IMR-90 (cell line): ENCODE results near the gene IL17RE. TPM values are rescaled to one million over a fixed set of nuclear protein-coding genes. Genes with fewer than 3 reads are reported as not detected.
A peak's percentile ranks its signal among the peaks of the same experiment; 100 is the strongest.
"Not testable (repeated sequence)": the region's sequence is repeated elsewhere in the genome, so short reads cannot be mapped to it uniquely, and the experiment has no call there.

Experiments used
- ATAC-seq: fragments of 200-7000 bp; cut with Tn5 transposase; 2 replicates; pipeline ENCODE4 v1.9.1; 2020; ENCODE audit warnings: low read depth, mild to moderate bottlenecking, moderate library complexity
- BruUV-seq: library from RNA; stranded (reverse); fragments of 400-500 nt; replicated peaks from 2 replicates; lab custom pipeline; 2021; lab: Mats Ljungman, UMichigan
- CTCF ChIA-PET: fragments of 300-600 bp; formaldehyde crosslinking; extraction: SDS; loops from one replicate; lab custom pipeline; 2021; ENCODE audit warnings: antibody characterized with exemption; lab: Yijun Ruan, JAX
- POLR2A ChIA-PET: fragments of 300-600 bp; sonication (Branson Sonifier 250); formaldehyde crosslinking; loops from one replicate; lab custom pipeline; 2022; ENCODE audit warnings: antibody characterized with exemption; ENCODE audit not compliant: unreplicated experiment; lab: Charles Lee
- DNase-seq: peaks from one replicate; pipeline ENCODE4 v3.0.0; 2013
- H2AFZ ChIP-seq: replicated peaks from 2 replicates; pipeline ENCODE3; 2013; ENCODE audit warnings: low read length, mild to moderate bottlenecking; ENCODE audit not compliant: poor library complexity
- H2AK5ac ChIP-seq: 2 replicates; pipeline ENCODE4 v1.6.1; 2013; ENCODE audit warnings: low read depth, low read length, inconsistent platforms
- H2AK9ac ChIP-seq: replicated peaks from 2 replicates; pipeline ENCODE3; 2013; ENCODE audit warnings: mild to moderate bottlenecking, low read depth, low read length, moderate library complexity; ENCODE audit not compliant: poor library complexity
- H2BK120ac ChIP-seq: 2 replicates; pipeline ENCODE4 v1.6.1; 2013; ENCODE audit warnings: low read depth, low read length, inconsistent platforms
- H2BK15ac ChIP-seq: 3 replicates; pipeline ENCODE4 v1.6.1; 2013; ENCODE audit warnings: low read depth, low read length, inconsistent platforms
- H2BK20ac ChIP-seq: 2 replicates; pipeline ENCODE4 v1.6.1; 2013; ENCODE audit warnings: low read depth, mild to moderate bottlenecking, inconsistent platforms, low read length, moderate library complexity
- H2BK5ac ChIP-seq: 2 replicates; pipeline ENCODE4 v1.6.1; 2013; ENCODE audit warnings: mild to moderate bottlenecking, low read depth, low read length, inconsistent platforms; ENCODE audit not compliant: poor library complexity, severe bottlenecking
- H3K14ac ChIP-seq: replicated peaks from 2 replicates; pipeline ENCODE4 v1.6.1; 2013; ENCODE audit warnings: low read depth, low read length, inconsistent platforms
- H3K18ac ChIP-seq: 2 replicates; pipeline ENCODE4 v1.6.1; 2013; ENCODE audit warnings: low read depth, low read length, control low read depth
- H3K23ac ChIP-seq: 2 replicates; pipeline ENCODE4 v1.6.1; 2013; ENCODE audit warnings: low read depth, low read length, inconsistent platforms
- H3K27ac ChIP-seq: 2 replicates; pipeline ENCODE4 v1.5.1; 2013; ENCODE audit warnings: mild to moderate bottlenecking, control low read depth, low read length; ENCODE audit not compliant: insufficient read depth
- H3K27me3 ChIP-seq: 2 replicates; pipeline ENCODE4 v1.6.1; 2013; ENCODE audit warnings: low read length; ENCODE audit not compliant: control insufficient read depth, insufficient read depth
- H3K36me3 ChIP-seq: 2 replicates; pipeline ENCODE4 v1.6.1; 2013; ENCODE audit warnings: low read length, mixed read lengths; ENCODE audit not compliant: control insufficient read depth, insufficient read depth
- H3K4ac ChIP-seq: 2 replicates; pipeline ENCODE4 v1.6.1; 2013; ENCODE audit warnings: low read depth, low read length, inconsistent platforms
- H3K4me1 ChIP-seq: 2 replicates; pipeline ENCODE4 v1.6.1; 2013; ENCODE audit warnings: low read length, mixed read lengths; ENCODE audit not compliant: control insufficient read depth, insufficient read depth
- H3K4me2 ChIP-seq: 2 replicates; pipeline ENCODE4 v1.6.1; 2013; ENCODE audit warnings: low read depth, mild to moderate bottlenecking, control low read depth, low read length, moderate library complexity
- H3K4me3 ChIP-seq: 2 replicates; pipeline ENCODE4 v1.5.1; 2013; ENCODE audit warnings: low read depth, mild to moderate bottlenecking, control low read depth, low read length, moderate library complexity; ENCODE audit not compliant: insufficient read depth
- H3K56ac ChIP-seq: 2 replicates; pipeline ENCODE4 v1.6.1; 2013; ENCODE audit warnings: low read length, inconsistent platforms; ENCODE audit not compliant: insufficient read depth; ENCODE audit errors: extremely low read depth
- H3K79me1 ChIP-seq, 2 experiments: 2 replicates each; pipeline ENCODE4 v1.6.1; 2013; ENCODE audit warnings: low read length in 2 of 2, inconsistent platforms in 1 of 2, low read depth in 1 of 2
- H3K9ac ChIP-seq: 2 replicates; pipeline ENCODE4 v1.6.1; 2013; ENCODE audit warnings: low read depth, low read length, control low read depth
- H3K9me1 ChIP-seq: 2 replicates; pipeline ENCODE4 v1.6.1; 2013; ENCODE audit warnings: low read length, inconsistent platforms; ENCODE audit not compliant: insufficient read depth
- H3K9me3 ChIP-seq: 2 replicates; pipeline ENCODE4 v1.6.1; 2013; ENCODE audit warnings: low read length; ENCODE audit not compliant: control insufficient read depth, insufficient read depth
- H4K20me1 ChIP-seq: 2 replicates; pipeline ENCODE4 v1.6.1; 2013; ENCODE audit warnings: low read length, inconsistent platforms; ENCODE audit not compliant: insufficient read depth
- H4K5ac ChIP-seq: 2 replicates; pipeline ENCODE4 v1.6.1; 2013; ENCODE audit warnings: mild to moderate bottlenecking, low read depth, low read length, control low read depth
- H4K8ac ChIP-seq, 2 experiments: 2 replicates each; pipeline ENCODE4 v1.6.1; 2013; ENCODE audit warnings: low read depth in 2 of 2, low read length in 2 of 2, control low read depth in 1 of 2, inconsistent platforms in 1 of 2
- H4K91ac ChIP-seq: 2 replicates; pipeline ENCODE4 v1.6.1; 2013; ENCODE audit warnings: low read depth, low read length, inconsistent platforms; ENCODE audit not compliant: insufficient read depth
- MAFK ChIP-seq: IDR thresholded peaks from 2 replicates; pipeline ENCODE4 v1.6.1; 2012; ENCODE audit warnings: low read depth, low read length, improper control_type of control experiment
- MAZ ChIP-seq: IDR thresholded peaks from 2 replicates; pipeline ENCODE4 v1.6.1; 2012; ENCODE audit warnings: low read depth, mild to moderate bottlenecking, low read length, improper control_type of control experiment, moderate library complexity, borderline replicate concordance
- SMC3 ChIP-seq: fragments of 150-350 bp; IDR thresholded peaks from 2 replicates; pipeline ENCODE4 v1.6.1; 2016; ENCODE audit warnings: low read depth, mild to moderate bottlenecking, antibody characterized with exemption, low read length, moderate library complexity
- WGBS, 2 experiments: methylation state at CpG; one replicate each; pipeline versions ENCODE4 v1.1.5 to v1.1.7; 2013; ENCODE audit warnings: missing lambda C conversion rate in 2 of 2; ENCODE audit not compliant: insufficient read length in 1 of 2; ENCODE audit errors: extremely low coverage in 2 of 2; 5-methylcytosine and 5-hydroxymethylcytosine counted together
- dilution Hi-C: fragments of 300-500 bp; cut with HindIII; formaldehyde crosslinking; loops from one replicate; pipeline ENCODE4 v1.14.3; 2018; ENCODE audit warnings: low sequenced_read_pairs; ENCODE audit not compliant: unreplicated experiment
- in situ Hi-C: fragments of 300-500 bp; cut with MboI; formaldehyde crosslinking; loops from 3 replicates; pipeline ENCODE4 v1.14.3; 2019; ENCODE audit warnings: low sequenced_read_pairs, inconsistent platforms, mixed read lengths
- intact Hi-C: fragments of 100-400 bp; cut with micrococcal nuclease; formaldehyde crosslinking; loops from 2 replicates; pipeline ENCODE4 v1.10.0; 2022
- polyA plus RNA-seq, 3 experiments: library from polyadenylated mRNA; depleted of rRNA; stranded (reverse); fragments of >200 nt; gene quantifications; 2 replicates each; pipeline ENCODE4 v1.2.3, GENCODE V29; 2012; ENCODE audit warnings: low replicate concordance in 1 of 3
- total RNA-seq: library from RNA; depleted of rRNA; stranded (reverse); fragments of >200 nt; gene quantifications from 2 replicates; pipeline ENCODE4 v1.2.3, GENCODE V29; 2012
- TF ChIP-seq, protein P1 (sequence below): fragments of 150-350 bp; IDR thresholded peaks from 2 replicates; pipeline ENCODE4 v1.6.1; 2017; ENCODE audit warnings: mild to moderate bottlenecking, antibody characterized with exemption, low read length, low read depth

IL17RE gene
- total and polyA plus RNA-seq, 2 of the 4 experiments (the other 2 are of a cell fraction) = 0.90 to 7.2 TPM

- ChIA-PET CTCF (no interaction called here), POLR2A (interaction anchor here (0.6 to 0.8 kb wide), 3 partner anchors 9 to 990 kb away, joined by 3 to 14 read pairs (median 3); no protein-coding TSS in a partner anchor)
- no peak overlapping the region for H3K4me2 ChIP-seq
- no peaks in the 10 kb centered on the region for H3K9me3 ChIP-seq
- no peak overlapping the region for H3K14ac ChIP-seq
- no peak overlapping the region for H4K91ac ChIP-seq
- no peak overlapping the region for H4K8ac ChIP-seq
- peaks cover 2% of the 10 kb centered on the region; the same call in 1 of the 2 replicates for H4K20me1 ChIP-seq
- H3K27ac ChIP-seq = no peak overlapping the region
- WGBS, 2 experiments = no CpG with 5 or more reads among the region's 1 CpG
- BruUV-seq = no TSS peak
- no peak overlapping the region for H3K4ac ChIP-seq
- H3K36me3 ChIP-seq = peaks cover 15% of the 10 kb centered on the region
- H3K56ac ChIP-seq = no peak overlapping the region
- no peaks in the 10 kb centered on the region for H3K27me3 ChIP-seq
- dilution Hi-C loops (no loop called here), intact Hi-C loops (no loop called here), in situ Hi-C loops (no loop called here)
- H3K9me1 ChIP-seq = peaks cover 13% of the 10 kb centered on the region
- TF ChIP-seq SMC3 = no peak
- TF ChIP-seq MAFK = no peak
- TF ChIP-seq, protein P1, sequence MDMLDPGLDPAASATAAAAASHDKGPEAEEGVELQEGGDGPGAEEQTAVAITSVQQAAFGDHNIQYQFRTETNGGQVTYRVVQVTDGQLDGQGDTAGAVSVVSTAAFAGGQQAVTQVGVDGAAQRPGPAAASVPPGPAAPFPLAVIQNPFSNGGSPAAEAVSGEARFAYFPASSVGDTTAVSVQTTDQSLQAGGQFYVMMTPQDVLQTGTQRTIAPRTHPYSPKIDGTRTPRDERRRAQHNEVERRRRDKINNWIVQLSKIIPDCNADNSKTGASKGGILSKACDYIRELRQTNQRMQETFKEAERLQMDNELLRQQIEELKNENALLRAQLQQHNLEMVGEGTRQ = no peak
- no peak for TF ChIP-seq MAZ
- ATAC-seq (no peak), DNase-seq (no peak)
- H3K9ac ChIP-seq = no peak overlapping the region
- no peak overlapping the region for H2AK5ac ChIP-seq
- no peak overlapping the region for H3K4me3 ChIP-seq
- H2BK15ac ChIP-seq = no peak overlapping the region
- H2AK9ac ChIP-seq = no peak overlapping the region
- H2BK20ac ChIP-seq = no peak overlapping the region
- peaks cover 26 to 57% of the 10 kb centered on the region in 2 experiments for H3K79me1 ChIP-seq
- H2BK5ac ChIP-seq = no peak overlapping the region
- no peak overlapping the region for H3K23ac ChIP-seq
- H2BK120ac ChIP-seq = 0 out of 2 replicates have a peak overlapping the region, but pooled peaks have one; percentile 7
- H3K18ac ChIP-seq = no peak overlapping the region
- no peak overlapping the region for H4K5ac ChIP-seq
- peaks cover 2% of the 10 kb centered on the region; the same call in 1 of the 2 replicates for H3K4me1 ChIP-seq
- no peak overlapping the region for H2AFZ ChIP-seq
Observed at GRCh38 chr3:9893739-9894138, 8.9 kb upstream of the IL17RE start.

- 90% methylated on average over 3 of the region's 3 CpGs; no CpG with 5 or more reads in 1 of the 2 experiments for WGBS, 2 experiments
Observed at GRCh38 chr3:9895715-9896114, 6.9 kb upstream of the IL17RE start.

More at GRCh38 chr3:9895715-9896114, 6.9 kb upstream of the IL17RE start:
- Histone ChIP-seq H3K36me3 (peaks cover 15% of the 10 kb centered on the region), H3K79me1 (peaks cover 26 to 58% of the 10 kb centered on the region in 2 experiments), H3K9me1 (peaks cover 13% of the 10 kb centered on the region)
- H3K9me3 ChIP-seq, H4K5ac ChIP-seq, BruUV-seq, H3K56ac ChIP-seq, H3K27ac ChIP-seq, H2AFZ ChIP-seq, intact Hi-C loops, DNase-seq, H3K18ac ChIP-seq, H3K14ac ChIP-seq, H4K91ac ChIP-seq, H2BK5ac ChIP-seq, H2BK120ac ChIP-seq, H3K23ac ChIP-seq, H3K4ac ChIP-seq, H3K4me1 ChIP-seq, ATAC-seq, H2BK15ac ChIP-seq, H2AK5ac ChIP-seq, H3K27me3 ChIP-seq, H2AK9ac ChIP-seq, H2BK20ac ChIP-seq, H3K4me3 ChIP-seq, H3K4me2 ChIP-seq, H4K8ac ChIP-seq, in situ Hi-C loops, POLR2A ChIA-PET, CTCF ChIA-PET, dilution Hi-C loops, H3K9ac ChIP-seq, H4K20me1 ChIP-seq: not testable (repeated sequence)
